Measurements from ENCODE around the gene FLNB.

- TF ChIP-seq CTCF (IDR thresholded peaks at IDR 0.05) = no peak
- TF ChIP-seq POLR2A (IDR thresholded peaks at IDR 0.05) = no peak
Observed at GRCh38 chr3:58106061-58106460, 97.8 kb downstream of the FLNB start.
